HL-60 (cell line): ENCODE data around the gene SOX5.
"Not testable (repeated sequence)": the region's sequence is repeated elsewhere in the genome, so short reads cannot be mapped to it uniquely, and the experiment has no call there.

Experiments
- DNase-seq, 2 experiments: peaks; one replicate each; pipeline ENCODE4 v3.0.0-alpha.2; 2010 to 2020; ENCODE audit warnings: low read depth in 1 of 2, low spot score in 1 of 2
- H3K27ac ChIP-seq: fragments of 250-450 bp; sonication (Bioruptor Pico); replicated peaks from 2 replicates; pipeline ENCODE4 v1.5.1; 2020; ENCODE audit warnings: mild to moderate bottlenecking, moderate library complexity
- H3K27me3 ChIP-seq: fragments of 250-450 bp; sonication (Bioruptor Pico); 2 replicates; pipeline ENCODE4 v1.5.1; 2021; ENCODE audit warnings: mild to moderate bottlenecking, moderate library complexity; ENCODE audit not compliant: insufficient read depth, poor library complexity, severe bottlenecking
- H3K4me3 ChIP-seq: replicated peaks from 2 replicates; pipeline ENCODE4 v1.5.1; 2011; ENCODE audit warnings: mild to moderate bottlenecking, control low read depth, low read length; ENCODE audit not compliant: insufficient read depth
- CTCF ChIP-seq: IDR thresholded peaks from one replicate; pipeline ENCODE4 v1.5.1; 2011; ENCODE audit warnings: low read length, control low read depth, inconsistent platforms; ENCODE audit not compliant: insufficient read depth
- GABPA ChIP-seq: IDR thresholded peaks from 2 replicates; pipeline ENCODE4 v1.6.1; 2012; ENCODE audit warnings: low read depth
- POLR2AphosphoS5 ChIP-seq: IDR thresholded peaks from 2 replicates; pipeline ENCODE4 v1.6.1; 2012; ENCODE audit warnings: low read depth
- REST ChIP-seq: IDR thresholded peaks from 2 replicates; pipeline ENCODE4 v1.6.1; 2012; ENCODE audit warnings: low read depth; ENCODE audit not compliant: insufficient replicate concordance
- SPI1 ChIP-seq: IDR thresholded peaks from 2 replicates; pipeline ENCODE4 v1.6.1; 2012; ENCODE audit warnings: low read depth, mild to moderate bottlenecking, borderline replicate concordance

Gene SOX5

DNA sequence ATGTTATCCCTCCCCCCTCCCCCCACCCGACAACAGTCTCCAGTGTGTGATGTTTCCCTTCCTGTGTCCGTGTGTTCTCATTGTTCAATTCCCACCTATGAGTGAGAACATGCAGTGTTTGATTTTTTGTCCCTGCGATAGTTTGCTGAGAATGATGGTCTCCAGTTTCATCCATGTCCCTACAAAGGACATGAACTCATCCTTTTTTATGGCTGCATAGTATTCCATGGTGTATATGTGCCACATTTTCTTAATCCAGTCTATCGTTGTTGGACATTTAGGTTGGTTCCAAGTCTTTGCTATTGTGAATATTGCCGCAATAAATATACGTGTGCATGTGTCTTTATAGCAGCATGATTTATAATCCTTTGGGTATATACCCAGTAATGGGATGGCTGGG is 433.7 kb downstream of the SOX5 start:
- H3K27me3 ChIP-seq, DNase-seq, H3K27ac ChIP-seq, H3K4me3 ChIP-seq: not testable (repeated sequence)

GRCh38 chr12:23510484-23510883 is 439.0 kb downstream of the SOX5 start:
- H3K4me3 ChIP-seq, result no peak overlapping the region
- DNase-seq, result no peak

DNA sequence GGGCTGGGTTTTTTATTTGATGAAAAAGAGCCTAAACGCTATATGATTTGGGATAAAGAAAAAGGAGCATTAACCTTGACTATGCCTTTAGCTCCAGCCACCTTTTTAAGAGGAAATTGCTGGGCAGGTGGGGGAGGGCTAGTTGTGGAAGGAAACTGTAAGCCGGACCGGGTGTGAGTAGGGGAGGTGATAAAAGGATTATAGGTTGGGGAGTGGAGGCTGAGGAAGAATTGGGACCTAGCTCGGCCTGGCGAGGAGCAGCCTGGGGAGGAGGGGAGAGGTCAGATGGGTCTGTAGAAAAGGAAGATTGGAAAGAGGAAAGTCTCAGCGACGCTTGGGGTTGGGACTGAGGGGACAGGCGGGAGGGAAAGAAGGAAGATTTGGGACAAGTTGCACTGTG is 439.6 kb downstream of the SOX5 start:
- H3K4me3 ChIP-seq, DNase-seq, H3K27ac ChIP-seq, H3K27me3 ChIP-seq: not testable (repeated sequence)

More at GRCh38 chr12:23510484-23510883, 439.0 kb downstream of the SOX5 start:
- no peaks in the 10 kb centered on the region for H3K27me3 ChIP-seq
- TF ChIP-seq CTCF, result no peak
- TF ChIP-seq SPI1, result no peak
- no peak for TF ChIP-seq GABPA
- TF ChIP-seq POLR2AphosphoS5, result no peak
- no peak for TF ChIP-seq REST
- H3K27ac ChIP-seq, result no peak overlapping the region

GRCh38 chr12:23507785-23508184 is 441.7 kb downstream of the SOX5 start:
- H3K4me3 ChIP-seq, DNase-seq, H3K27me3 ChIP-seq, H3K27ac ChIP-seq: not testable (repeated sequence)

GRCh38 chr12:23505736-23506135 is 443.7 kb downstream of the SOX5 start:
- not testable (repeated sequence) for H3K27me3 ChIP-seq, DNase-seq, H3K27ac ChIP-seq, H3K4me3 ChIP-seq

- H3K27me3 ChIP-seq, result no peaks in the 10 kb centered on the region
- no peak for TF ChIP-seq POLR2AphosphoS5
- no peak for TF ChIP-seq GABPA
- no peak for TF ChIP-seq REST
- no peak for TF ChIP-seq CTCF
- TF ChIP-seq SPI1, result no peak
- H3K4me3 ChIP-seq, result no peak overlapping the region
- DNase-seq, result no peak
- H3K27ac ChIP-seq, result no peak overlapping the region
Observed at GRCh38 chr12:23504641-23505399, 444.6 kb downstream of the SOX5 start.
